Prostate gland (tissue), 2 donors: Measurements from ENCODE around the gene NMNAT2.

Experiments
- CTCF ChIP-seq, 4 experiments: fragments of 200-600 bp in 2 of 4; fragments of 450-650 bp in 2 of 4; sonication (generic) in 2 of 4; IDR thresholded peaks; 1 replicate in 3 of 4; 2 replicates in 1 of 4; pipeline ENCODE4 v1.5.1; 2016 to 2019; ENCODE audit warnings: antibody characterized with exemption in 4 of 4, mild to moderate bottlenecking in 2 of 4, moderate library complexity in 2 of 4
- POLR2A ChIP-seq: fragments of 450-650 bp; IDR thresholded peaks from one replicate; pipeline ENCODE4 v1.6.1; 2016; ENCODE audit warnings: antibody characterized with exemption, mild to moderate bottlenecking
- POLR2AphosphoS5 ChIP-seq: sonication (generic); formaldehyde crosslinking; IDR thresholded peaks from one replicate; pipeline ENCODE4 v1.6.1; 2017; ENCODE audit warnings: antibody characterized with exemption

GRCh38 chr1:183226361-183226760, 191.8 kb downstream of the NMNAT2 start:
- TF ChIP-seq CTCF (IDR thresholded peaks at IDR 0.05) (no peak), POLR2A (no peak), POLR2AphosphoS5 (no peak)
